H1 (cell line): Measurements from ENCODE around the gene OGDH. TPM values are rescaled to one million over a fixed set of nuclear protein-coding genes. Genes with fewer than 3 reads are reported as not detected.

ENCODE experiments used
- CTCF ChIA-PET: fragments of 300-600 bp; sonication (Branson Sonifier 250); formaldehyde crosslinking; loops from one replicate; lab custom pipeline; 2021; ENCODE audit not compliant: partially characterized antibody; lab: Charles Lee
- POLR2A ChIA-PET: fragments of 300-600 bp; sonication (Branson Sonifier 250); formaldehyde crosslinking; loops from one replicate; lab custom pipeline; 2021; ENCODE audit warnings: inconsistent platforms; ENCODE audit not compliant: partially characterized antibody; lab: Charles Lee
- DNase-seq, 2 experiments: peaks; one replicate each; pipeline versions ENCODE4 v3.0.0 to v3.0.0-alpha.2; 2010 to 2022; ENCODE audit warnings: low spot score in 2 of 2, low read depth in 1 of 2, mixed read lengths in 1 of 2
- FAIRE-seq: peaks from 2 replicates; lab custom pipeline; 2011; peaks lifted over from hg19 to GRCh38; lab: Jason Lieb, UNC
- H2AFZ ChIP-seq: 2 replicates; pipeline ENCODE4 v1.8.1; 2012; ENCODE audit warnings: low read length, inconsistent platforms
- H2AK5ac ChIP-seq: 2 replicates; pipeline ENCODE4 v1.6.1; 2013; ENCODE audit warnings: low read depth, low read length
- H2BK120ac ChIP-seq: replicated peaks from 2 replicates; pipeline ENCODE3; 2013; ENCODE audit warnings: low read depth, low read length, inconsistent platforms
- H2BK12ac ChIP-seq: 2 replicates; pipeline ENCODE4 v1.6.1; 2013; ENCODE audit warnings: low read depth, low read length
- H2BK15ac ChIP-seq: 2 replicates; pipeline ENCODE4 v1.6.1; 2013; ENCODE audit warnings: low read length
- H2BK20ac ChIP-seq: 2 replicates; pipeline ENCODE4 v1.6.1; 2013; ENCODE audit warnings: low read length
- H2BK5ac ChIP-seq: 2 replicates; pipeline ENCODE4 v1.6.1; 2013; ENCODE audit warnings: low read depth, low read length
- H3K14ac ChIP-seq: 2 replicates; pipeline ENCODE4 v1.6.1; 2013; ENCODE audit warnings: inconsistent platforms; ENCODE audit not compliant: insufficient read length
- H3K18ac ChIP-seq: 2 replicates; pipeline ENCODE4 v1.6.1; 2013; ENCODE audit warnings: low read length; ENCODE audit errors: extremely low read depth
- H3K23ac ChIP-seq: 2 replicates; pipeline ENCODE4 v1.6.1; 2013; ENCODE audit warnings: inconsistent platforms; ENCODE audit not compliant: insufficient read length
- H3K23me2 ChIP-seq: 2 replicates; pipeline ENCODE4 v1.6.1; 2013; ENCODE audit warnings: low read depth, low read length
- H3K27ac ChIP-seq: 2 replicates; pipeline ENCODE4 v1.6.1; 2011; ENCODE audit warnings: low read depth, low read length, inconsistent platforms
- H3K27me3 ChIP-seq, 4 experiments: replicated peaks in 1 of 4; 1 replicate in 1 of 4; 2 replicates in 3 of 4; pipeline versions ENCODE4 v1.6.1 to v1.8.1; 2011 to 2013; ENCODE audit warnings: low read length in 3 of 4, mild to moderate bottlenecking in 3 of 4, inconsistent platforms in 2 of 4, mixed read lengths in 2 of 4, moderate library complexity in 1 of 4; ENCODE audit not compliant: control insufficient read depth in 3 of 4, insufficient read depth in 3 of 4; ENCODE audit errors: extremely low read depth in 1 of 4
- H3K36me3 ChIP-seq, 4 experiments: 2 replicates each; pipeline versions ENCODE4 v1.6.1 to v1.8.1; 2011 to 2013; ENCODE audit warnings: mild to moderate bottlenecking in 4 of 4, low read length in 3 of 4, moderate library complexity in 2 of 4, control low read depth in 1 of 4, inconsistent platforms in 1 of 4; ENCODE audit not compliant: insufficient read depth in 4 of 4, control insufficient read depth in 2 of 4
- H3K4ac ChIP-seq: replicated peaks from 2 replicates; pipeline ENCODE3; 2013; ENCODE audit warnings: low read length, low read depth, mixed read lengths, inconsistent platforms; ENCODE audit not compliant: insufficient read length
- H3K4me1 ChIP-seq, 4 experiments: replicated peaks in 1 of 4; 1 replicate in 1 of 4; 2 replicates in 3 of 4; pipeline versions ENCODE4 v1.6.1 to v1.8.1; 2011 to 2013; ENCODE audit warnings: low read length in 3 of 4, inconsistent platforms in 2 of 4, mixed read lengths in 1 of 4; ENCODE audit not compliant: insufficient read depth in 4 of 4, control insufficient read depth in 3 of 4
- H3K4me2 ChIP-seq, 2 experiments: 2 replicates each; pipeline versions ENCODE4 v1.6.1 to v1.8.1; 2011 to 2013; ENCODE audit warnings: low read depth in 2 of 2, low read length in 2 of 2, control low read depth in 1 of 2, inconsistent platforms in 1 of 2, mild to moderate bottlenecking in 1 of 2; ENCODE audit not compliant: insufficient read depth in 1 of 2
- H3K4me3 ChIP-seq, 4 experiments: fragments of 200-600, 300-600 bp in 1 of 4; sonication (generic), shearing (Covaris generic), sonication (Bioruptor Twin) in 1 of 4; 2 replicates each; pipeline versions ENCODE4 v1.5.1 to v1.8.1; 2011 to 2016; ENCODE audit warnings: low read length in 4 of 4, low read depth in 3 of 4, control low read depth in 2 of 4, inconsistent platforms in 2 of 4, mild to moderate bottlenecking in 2 of 4, mixed read lengths in 1 of 4, moderate library complexity in 1 of 4; ENCODE audit not compliant: insufficient read depth in 2 of 4; ENCODE audit errors: extremely low read depth in 1 of 4
- H3K56ac ChIP-seq: replicated peaks from 2 replicates; pipeline ENCODE3; 2013; ENCODE audit warnings: low read depth, mild to moderate bottlenecking, mixed read lengths, low read length, inconsistent platforms; ENCODE audit not compliant: insufficient read length
- H3K79me1 ChIP-seq: 2 replicates; pipeline ENCODE4 v1.6.1; 2013; ENCODE audit warnings: low read depth, low read length, control low read depth
- H3K79me2 ChIP-seq, 2 experiments: 2 replicates each; pipeline versions ENCODE4 v1.6.1 to v1.8.1; 2012 to 2013; ENCODE audit warnings: low read length in 2 of 2, mild to moderate bottlenecking in 2 of 2, inconsistent platforms in 1 of 2; ENCODE audit not compliant: insufficient read depth in 2 of 2, control insufficient read depth in 1 of 2
- H3K9ac ChIP-seq, 4 experiments: replicated peaks in 1 of 4; 1 replicate in 1 of 4; 2 replicates in 3 of 4; pipeline versions ENCODE4 v1.6.1 to v1.8.1; 2011 to 2013; ENCODE audit warnings: low read depth in 3 of 4, low read length in 3 of 4, control low read depth in 2 of 4, mild to moderate bottlenecking in 2 of 4, moderate library complexity in 2 of 4, inconsistent platforms in 1 of 4; ENCODE audit errors: extremely low read depth in 1 of 4
- H3K9me3 ChIP-seq, 2 experiments: 2 replicates each; pipeline versions ENCODE4 v1.6.1 to v1.8.1; 2012 to 2013; ENCODE audit warnings: mild to moderate bottlenecking in 2 of 2, moderate library complexity in 2 of 2, control low read depth in 1 of 2, inconsistent platforms in 1 of 2, low read depth in 1 of 2, low read length in 1 of 2, mixed read lengths in 1 of 2; ENCODE audit not compliant: insufficient read depth in 2 of 2
- H4K20me1 ChIP-seq, 2 experiments: replicated peaks in 1 of 2; 2 replicates each; pipeline versions ENCODE3 to v1.8.1; 2011 to 2013; ENCODE audit warnings: inconsistent platforms in 2 of 2, low read length in 2 of 2, mild to moderate bottlenecking in 1 of 2; ENCODE audit not compliant: insufficient read depth in 2 of 2, control insufficient read depth in 1 of 2
- H4K5ac ChIP-seq: 2 replicates; pipeline ENCODE4 v1.6.1; 2013; ENCODE audit warnings: low read length, low read depth, mixed read lengths, inconsistent platforms; ENCODE audit not compliant: insufficient read length
- H4K8ac ChIP-seq: 2 replicates; pipeline ENCODE4 v1.8.0; 2013; ENCODE audit warnings: mild to moderate bottlenecking, moderate library complexity, low read length, inconsistent platforms; ENCODE audit not compliant: insufficient read depth; ENCODE audit errors: extremely low read depth
- H4K91ac ChIP-seq: replicated peaks from 2 replicates; pipeline ENCODE3; 2013; ENCODE audit warnings: low read length, mixed read lengths, inconsistent platforms; ENCODE audit not compliant: insufficient read length
- CBX8 ChIP-seq: fragments of 300-800, 300-1000 bp; sonication (generic); IDR thresholded peaks from 2 replicates; pipeline ENCODE4 v1.7.1; 2016; ENCODE audit warnings: low read depth, low read length, borderline replicate concordance
- E2F6 ChIP-seq: IDR thresholded peaks from 2 replicates; pipeline ENCODE4 v1.6.1; 2012; ENCODE audit warnings: inconsistent platforms
- EP300 ChIP-seq, 2 experiments: IDR thresholded peaks; 1 replicate in 1 of 2; 2 replicates in 1 of 2; pipeline ENCODE4 v1.6.1; 2011 to 2012; ENCODE audit warnings: low read depth in 2 of 2, low read length in 2 of 2, mild to moderate bottlenecking in 2 of 2, borderline replicate concordance in 1 of 2, inconsistent platforms in 1 of 2, moderate library complexity in 1 of 2
- EZH2 ChIP-seq: fragments of 200-600 bp; sonication (generic); IDR thresholded peaks from 2 replicates; pipeline ENCODE4 v1.7.1; 2012; ENCODE audit warnings: low read depth, mild to moderate bottlenecking, moderate library complexity, low read length, inconsistent platforms; ENCODE audit not compliant: severe bottlenecking
- HDAC6 ChIP-seq: IDR thresholded peaks from one replicate; pipeline ENCODE4 v1.7.1; 2012; ENCODE audit warnings: low read depth, mild to moderate bottlenecking, inconsistent platforms, low read length, moderate library complexity
- NANOG ChIP-seq: IDR thresholded peaks from 2 replicates; pipeline ENCODE4 v1.6.1; 2011; ENCODE audit warnings: low read length, low read depth, mild to moderate bottlenecking, inconsistent platforms; ENCODE audit not compliant: insufficient read depth, poor library complexity, severe bottlenecking
- NRF1 ChIP-seq: IDR thresholded peaks from 2 replicates; pipeline ENCODE4 v1.6.1; 2011; ENCODE audit warnings: mild to moderate bottlenecking, low read depth, low read length, improper control_type of control experiment
- SAP30 ChIP-seq: fragments of 300-600 bp; sonication (generic); IDR thresholded peaks from 2 replicates; pipeline ENCODE4 v1.7.1; 2012; ENCODE audit warnings: low read length, moderate library complexity, mild to moderate bottlenecking, inconsistent platforms; ENCODE audit not compliant: insufficient read depth, insufficient replicate concordance
- SRF ChIP-seq: IDR thresholded peaks from 2 replicates; pipeline ENCODE4 v1.6.1; 2011; ENCODE audit warnings: mild to moderate bottlenecking, low read depth, low read length, moderate library complexity
- TCF12 ChIP-seq: IDR thresholded peaks from 2 replicates; pipeline ENCODE4 v1.6.1; 2011; ENCODE audit warnings: low read depth, mild to moderate bottlenecking, low read length
- ZNF274 ChIP-seq: IDR thresholded peaks from 2 replicates; pipeline ENCODE4 v1.7.0; 2012; ENCODE audit warnings: low read length, borderline replicate concordance; ENCODE audit errors: extremely low read depth
- WGBS, 2 experiments: shearing (Covaris generic) in 1 of 2; methylation state at CpG; one replicate each; pipeline versions ENCODE4 v1.1.6 to v1.1.7; 2013 to 2015; ENCODE audit warnings: low lambda C conversion rate in 2 of 2, mixed read lengths in 2 of 2, inconsistent platforms in 1 of 2, low coverage in 1 of 2, missing lambda C conversion rate in 1 of 2; ENCODE audit not compliant: insufficient replicate concordance in 2 of 2, insufficient coverage in 1 of 2, insufficient read length in 1 of 2; ENCODE audit errors: extremely low coverage in 1 of 2, missing lambda C conversion rate in 1 of 2; 5-methylcytosine and 5-hydroxymethylcytosine counted together
- polyA plus RNA-seq, 7 experiments: library from polyadenylated mRNA; depleted of rRNA in 3 of 7; stranded (reverse) in 5 of 7; unstranded in 2 of 7; fragments of >200 nt in 5 of 7; fragments of 200-250 nt in 2 of 7; gene quantifications; 1 replicate in 5 of 7; 2 replicates in 1 of 7; 4 replicates in 1 of 7; pipeline versions ENCODE4 v1.2.1 to v1.2.3, GENCODE V29; 2011 to 2013; ENCODE audit warnings: missing spikeins in 2 of 7, mixed read lengths in 2 of 7
- total RNA-seq: library from RNA; stranded (reverse); fragmentation: NEBNext Ultra II Directional; extraction: Animal tissue kit (Norgen Biotek cat#: 25700); gene quantifications from 2 replicates; pipeline ENCODE4 v1.2.1, GENCODE V29; 2021

OGDH gene
- total and polyA plus RNA-seq, 2 of the 8 experiments (the other 6 are each of a cell fraction or from before 2014, with no cell fraction given) = 71.6 to 91.6 TPM

GRCh38 chr7:44647981-44648714 lies 41.7 kb downstream of the OGDH start:
- Histone ChIP-seq H3K36me3 (peaks cover 2 to 29% (median 9%) of the 10 kb centered on the region in 4 experiments; a peak in 6 of 8 replicates), H2AFZ (no peak overlapping the region), H3K4ac (no peak overlapping the region), H3K79me2 (no peaks in the 10 kb centered on the region), H3K4me1 (no peaks in the 10 kb centered on the region), H3K56ac (no peak overlapping the region), H3K27me3 (no peaks in the 10 kb centered on the region), H3K4me2 (no peak overlapping the region), H2BK15ac (no peak overlapping the region), H4K5ac (no peak overlapping the region), H2BK5ac (no peak overlapping the region), H2BK20ac (no peak overlapping the region), H2BK12ac (no peak overlapping the region), H3K23me2 (no peaks in the 10 kb centered on the region), H2BK120ac (no peak overlapping the region), H2AK5ac (no peak overlapping the region), H4K20me1 (peaks cover 2% of the 10 kb centered on the region in 2 experiments), H3K18ac (no peak overlapping the region), H3K9ac (no peak overlapping the region), H4K8ac (no peak overlapping the region), H3K9me3 (no peaks in the 10 kb centered on the region), H3K23ac (no peak overlapping the region), H3K27ac (no peak overlapping the region), H3K4me3 (no peak overlapping the region), H4K91ac (no peak overlapping the region), H3K14ac (no peak overlapping the region), H3K79me1 (no peaks in the 10 kb centered on the region)
- 93% methylated on average over 4 of the region's 4 CpGs; no CpG with 5 or more reads in 1 of the 2 experiments for WGBS, 2 experiments
- no peak for FAIRE-seq
- ChIA-PET CTCF (no interaction called here), POLR2A (interaction anchor here (1.4 kb wide), 1 partner anchor 67 kb away, joined by 3 read pairs; the partner anchor contains the start of gene TMED4)
- no peak for DNase-seq
- TF ChIP-seq HDAC6 = no peak
- TF ChIP-seq NANOG = no peak
- TF ChIP-seq SRF = no peak
- no peak for TF ChIP-seq NRF1
- no peak for TF ChIP-seq TCF12
- TF ChIP-seq ZNF274 = no peak
- TF ChIP-seq EZH2 = no peak
- TF ChIP-seq CBX8 = no peak
- TF ChIP-seq EP300 (IDR thresholded peaks at IDR 0.05; ENCODE audit: borderline replicate concordance in 1 of 2, low read depth in 2 of 2, low read length in 2 of 2) = no peak
- TF ChIP-seq E2F6 = no peak
- TF ChIP-seq SAP30 = no peak
